ENCODE results near the gene FGR. TPM values are rescaled to one million over a fixed set of nuclear protein-coding genes. Genes with fewer than 3 reads are reported as not detected.

FGR gene
- total and polyA plus RNA-seq, 2 experiments from 2014 or later: 0.53 to 0.56 TPM

DNA sequence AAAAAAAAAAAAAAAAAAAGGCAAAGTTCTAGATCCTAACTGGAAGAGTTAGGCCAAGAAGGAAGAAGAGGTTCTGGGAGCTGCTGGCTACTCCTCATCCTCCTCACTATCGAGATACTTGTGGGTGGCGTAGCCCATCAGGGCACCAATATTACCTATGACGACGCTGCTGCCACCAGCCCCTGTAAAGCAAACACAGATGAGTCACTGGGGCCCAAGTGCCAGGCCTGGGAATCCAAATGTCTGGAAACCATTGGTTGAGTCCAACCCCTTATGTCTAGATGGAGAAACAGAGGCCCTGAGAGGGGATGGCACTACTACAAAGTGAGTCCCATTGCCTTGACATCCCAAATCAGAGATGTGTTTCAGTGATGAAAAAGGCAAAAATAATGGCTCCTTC, 31.3 kb upstream of the FGR start:
- TF ChIP-seq CREB1 (CRISPR knock-in tag; IDR thresholded peaks at IDR 0.05; ENCODE audit: low read depth) (no peak), EZH2 (IDR thresholded peaks at IDR 0.05; ENCODE audit: low read depth, unreplicated experiment) (no peak)
- Mint-ChIP-seq H3K4me1 (peaks cover 17% of the 10 kb centered on the region), H3K36me3 (ENCODE audit: low read depth) (no peaks in the 10 kb centered on the region), H3K9me3 (no peaks in the 10 kb centered on the region), H3K27ac (no peak overlapping the region), H3K4me3 (no peak overlapping the region), H3K27me3 (ENCODE audit: insufficient read depth, low read depth, poor library complexity) (peaks cover 13% of the 10 kb centered on the region)
- H2AFZ ChIP-seq: no peak overlapping the region
- no peaks in the 10 kb centered on the region for H4K20me1 ChIP-seq (replicated peaks; ENCODE audit: insufficient read depth)
- H3K4me2 ChIP-seq: no peak overlapping the region
- no peak overlapping the region for H3K27ac ChIP-seq (ENCODE audit: low read depth)
- ATAC-seq (no peak), DNase-seq (ENCODE audit: low spot score) (no peak)
- 0 out of 2 replicates have a peak, but pooled peaks cover 4% of the 10 kb centered on the region for H3F3A ChIP-seq (replicated peaks; ENCODE audit: low read depth)
- no peaks in the 10 kb centered on the region for H3K9me2 ChIP-seq (ENCODE audit: insufficient read depth)
- peaks cover 11% of the 10 kb centered on the region for H3K27me3 ChIP-seq (ENCODE audit: insufficient read depth)
- H3K36me3 ChIP-seq (ENCODE audit: insufficient read depth): no peaks in the 10 kb centered on the region
- H3K79me2 ChIP-seq (replicated peaks; ENCODE audit: insufficient read depth): no peaks in the 10 kb centered on the region
- peaks cover 7% of the 10 kb centered on the region; the same call in 1 of the 2 replicates for H3K4me1 ChIP-seq (ENCODE audit: insufficient read depth)
- no peak overlapping the region for H3K4me3 ChIP-seq

GRCh38 chr1:27665016-27665651, 30.1 kb upstream of the FGR start:
- Histone ChIP-seq H3K27ac (ENCODE audit: low read depth) (no peak overlapping the region), H3K79me2 (replicated peaks; ENCODE audit: insufficient read depth) (no peaks in the 10 kb centered on the region), H4K20me1 (replicated peaks; ENCODE audit: insufficient read depth) (no peaks in the 10 kb centered on the region), H3K4me1 (ENCODE audit: insufficient read depth) (peaks cover 7% of the 10 kb centered on the region; the same call in 1 of the 2 replicates), H3K4me3 (no peak overlapping the region), H3F3A (replicated peaks; ENCODE audit: low read depth) (0 out of 2 replicates have a peak, but pooled peaks cover 6% of the 10 kb centered on the region), H2AFZ (no peak overlapping the region), H3K4me2 (no peak overlapping the region), H3K36me3 (ENCODE audit: insufficient read depth) (no peaks in the 10 kb centered on the region), H3K9me2 (ENCODE audit: insufficient read depth) (no peaks in the 10 kb centered on the region), H3K27me3 (ENCODE audit: insufficient read depth) (peaks cover 9% of the 10 kb centered on the region)
- no peak for DNase-seq (ENCODE audit: low spot score)
- Mint-ChIP-seq H3K27me3 (ENCODE audit: insufficient read depth, low read depth, poor library complexity) (peaks cover 12% of the 10 kb centered on the region), H3K4me3 (no peak overlapping the region), H3K9me3 (no peaks in the 10 kb centered on the region), H3K4me1 (peaks cover 21% of the 10 kb centered on the region), H3K27ac (no peak overlapping the region), H3K36me3 (ENCODE audit: low read depth) (no peaks in the 10 kb centered on the region)
- TF ChIP-seq EZH2phosphoT487 (IDR thresholded peaks at IDR 0.05; ENCODE audit: unreplicated experiment): no peak
- no peak for ATAC-seq

- Mint-ChIP-seq H3K27ac (no peak overlapping the region), H3K36me3 (ENCODE audit: low read depth) (no peaks in the 10 kb centered on the region), H3K27me3 (ENCODE audit: insufficient read depth, low read depth, poor library complexity) (peaks cover 12% of the 10 kb centered on the region), H3K4me1 (peaks cover 22% of the 10 kb centered on the region), H3K4me3 (no peak overlapping the region), H3K9me3 (no peaks in the 10 kb centered on the region)
- Histone ChIP-seq H3K36me3 (ENCODE audit: insufficient read depth) (no peaks in the 10 kb centered on the region), H3K9me2 (ENCODE audit: insufficient read depth) (no peaks in the 10 kb centered on the region), H3K4me2 (no peak overlapping the region), H2AFZ (no peak overlapping the region), H3K4me1 (ENCODE audit: insufficient read depth) (peaks cover 10% of the 10 kb centered on the region; the same call in 1 of the 2 replicates), H3K27ac (ENCODE audit: low read depth) (no peak overlapping the region), H3K79me2 (replicated peaks; ENCODE audit: insufficient read depth) (no peaks in the 10 kb centered on the region), H3K27me3 (ENCODE audit: insufficient read depth) (peaks cover 3% of the 10 kb centered on the region; the same call in 1 of the 2 replicates), H4K20me1 (replicated peaks; ENCODE audit: insufficient read depth) (no peaks in the 10 kb centered on the region), H3F3A (replicated peaks; ENCODE audit: low read depth) (0 out of 2 replicates have a peak, but pooled peaks cover 5% of the 10 kb centered on the region), H3K4me3 (no peak overlapping the region)
- DNase-seq (ENCODE audit: low spot score): peak; percentile 22
- no peak for TF ChIP-seq POLR2AphosphoS5 (IDR thresholded peaks at IDR 0.05; ENCODE audit: low read depth)
- no peak for TF ChIP-seq EZH2 (IDR thresholded peaks at IDR 0.05; ENCODE audit: low read depth, unreplicated experiment)
- TF ChIP-seq ZNF331 (CRISPR knock-in tag; IDR thresholded peaks at IDR 0.05; ENCODE audit: low read depth): no peak
- no peak for TF ChIP-seq CREB1 (CRISPR knock-in tag; IDR thresholded peaks at IDR 0.05; ENCODE audit: low read depth)
- no peak for TF ChIP-seq ZNF114 (CRISPR knock-in tag; IDR thresholded peaks at IDR 0.05)
- no peak for TF ChIP-seq JUNB (IDR thresholded peaks at IDR 0.05; ENCODE audit: unreplicated experiment)
- ATAC-seq: no peak
Measured at GRCh38 chr1:27664291-27664690, 29.3 kb upstream of the FGR start.

Data from GM23338 (cell line).